DND-41 (cell line): ENCODE data around the gene TSPAN17.

Source experiments
- EZH2 ChIP-seq: IDR thresholded peaks from 3 replicates; pipeline ENCODE4 v1.6.1; 2012; ENCODE audit warnings: borderline replicate concordance, low read depth, mild to moderate bottlenecking, moderate library complexity, low read length, inconsistent platforms; ENCODE audit not compliant: severe bottlenecking
- TF ChIP-seq, protein P1 (sequence below): IDR thresholded peaks from 2 replicates; pipeline ENCODE4 v1.5.1; 2012; ENCODE audit warnings: borderline replicate concordance, low read length, moderate library complexity, mild to moderate bottlenecking; ENCODE audit not compliant: poor library complexity, severe bottlenecking; ENCODE audit errors: extremely low read depth

DNA sequence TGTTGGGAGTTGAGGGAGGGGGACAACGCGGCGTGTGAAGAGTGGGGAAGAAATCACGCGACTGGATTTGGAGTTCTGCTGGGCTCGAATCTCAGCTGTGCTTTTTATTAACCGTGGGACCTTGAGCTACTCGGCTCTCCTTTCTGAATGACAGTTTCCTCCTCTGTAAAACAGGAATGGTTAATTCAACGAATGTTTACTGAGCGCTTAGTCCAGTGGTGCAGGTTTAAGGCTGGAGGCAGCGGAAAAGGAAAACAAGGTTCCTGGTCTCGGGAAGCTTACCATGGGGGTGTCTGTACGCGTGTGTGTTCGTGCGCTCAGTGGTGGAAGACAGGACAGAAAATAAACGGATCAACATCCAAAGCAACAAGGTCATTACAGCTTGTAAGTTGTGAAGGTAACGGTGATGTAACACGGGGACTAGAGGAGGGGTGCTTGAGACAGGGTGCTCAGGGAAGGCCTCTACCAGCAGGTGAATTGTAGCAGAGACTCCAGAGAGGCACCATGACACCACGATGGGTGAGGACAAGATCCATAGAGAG lies 16.5 kb upstream of the TSPAN17 start:
- TF ChIP-seq, protein P1, sequence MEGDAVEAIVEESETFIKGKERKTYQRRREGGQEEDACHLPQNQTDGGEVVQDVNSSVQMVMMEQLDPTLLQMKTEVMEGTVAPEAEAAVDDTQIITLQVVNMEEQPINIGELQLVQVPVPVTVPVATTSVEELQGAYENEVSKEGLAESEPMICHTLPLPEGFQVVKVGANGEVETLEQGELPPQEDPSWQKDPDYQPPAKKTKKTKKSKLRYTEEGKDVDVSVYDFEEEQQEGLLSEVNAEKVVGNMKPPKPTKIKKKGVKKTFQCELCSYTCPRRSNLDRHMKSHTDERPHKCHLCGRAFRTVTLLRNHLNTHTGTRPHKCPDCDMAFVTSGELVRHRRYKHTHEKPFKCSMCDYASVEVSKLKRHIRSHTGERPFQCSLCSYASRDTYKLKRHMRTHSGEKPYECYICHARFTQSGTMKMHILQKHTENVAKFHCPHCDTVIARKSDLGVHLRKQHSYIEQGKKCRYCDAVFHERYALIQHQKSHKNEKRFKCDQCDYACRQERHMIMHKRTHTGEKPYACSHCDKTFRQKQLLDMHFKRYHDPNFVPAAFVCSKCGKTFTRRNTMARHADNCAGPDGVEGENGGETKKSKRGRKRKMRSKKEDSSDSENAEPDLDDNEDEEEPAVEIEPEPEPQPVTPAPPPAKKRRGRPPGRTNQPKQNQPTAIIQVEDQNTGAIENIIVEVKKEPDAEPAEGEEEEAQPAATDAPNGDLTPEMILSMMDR, result no peak
- no peak for TF ChIP-seq EZH2
